Activated CD4-positive, alpha-beta T cell treated with anti-CD3 and anti-CD28 coated beads, Interleukin-2, amount 50 U/mL, for 16 hours (primary cell): ENCODE data around the gene GCSAM.

Source experiments
- DNase-seq: peaks from one replicate; pipeline ENCODE4 v3.0.0-alpha.2; 2020

The GCSAM gene

DNA sequence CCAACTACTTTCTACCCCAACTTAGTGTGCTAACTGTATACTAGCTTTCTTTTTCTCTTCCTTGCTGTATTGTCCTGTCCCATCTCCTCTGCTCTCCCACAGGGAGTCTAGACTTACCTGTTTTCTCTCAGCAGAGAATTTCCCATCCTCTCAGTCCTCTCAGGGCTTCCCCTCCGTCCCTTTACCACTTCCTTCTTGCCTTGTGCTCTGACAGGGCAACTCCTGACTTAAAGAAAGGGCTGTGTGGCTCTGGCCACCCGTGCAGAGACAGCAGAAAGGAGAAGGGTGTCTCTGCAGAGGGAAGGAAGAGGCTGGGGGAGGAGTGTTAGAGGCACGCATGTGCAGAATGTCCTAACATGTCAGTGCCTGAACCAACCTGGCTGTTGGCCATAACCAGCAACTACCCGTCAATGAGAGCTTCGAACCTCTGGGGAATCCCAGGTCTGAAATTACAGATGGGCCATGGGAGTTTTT is at the start of gene GCSAM:
Gene GCSAM (minus strand): TSS at position 274 of the 474 bp plus-strand sequence. CDS start 128 bp downstream, at position 146.
- DNase-seq: peak; percentile 70

DNA sequence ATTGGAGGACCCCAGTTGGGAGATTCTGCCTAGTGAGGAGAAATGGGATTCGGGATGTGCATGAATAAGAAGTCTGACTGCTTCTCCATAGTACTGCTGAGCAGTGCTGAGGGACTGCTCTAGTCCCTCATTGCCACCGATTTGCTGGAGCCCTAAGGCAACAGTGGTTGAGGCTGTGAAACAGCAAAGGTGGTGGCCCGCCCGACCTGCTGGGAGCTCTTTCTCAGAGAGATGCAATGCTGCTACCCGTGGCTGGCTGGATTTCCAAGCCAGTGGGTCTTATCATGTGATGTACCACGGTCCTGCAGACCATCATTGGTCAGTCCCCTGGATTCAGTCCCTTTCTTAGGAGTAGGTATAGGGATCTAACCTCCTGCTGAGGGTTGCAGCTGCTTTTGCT is 42.6 kb upstream of the GCSAM start:
- no peak for DNase-seq

GRCh38 chr3:112175037-112175436 is 42.0 kb upstream of the GCSAM start:
- no peak for DNase-seq

DNA sequence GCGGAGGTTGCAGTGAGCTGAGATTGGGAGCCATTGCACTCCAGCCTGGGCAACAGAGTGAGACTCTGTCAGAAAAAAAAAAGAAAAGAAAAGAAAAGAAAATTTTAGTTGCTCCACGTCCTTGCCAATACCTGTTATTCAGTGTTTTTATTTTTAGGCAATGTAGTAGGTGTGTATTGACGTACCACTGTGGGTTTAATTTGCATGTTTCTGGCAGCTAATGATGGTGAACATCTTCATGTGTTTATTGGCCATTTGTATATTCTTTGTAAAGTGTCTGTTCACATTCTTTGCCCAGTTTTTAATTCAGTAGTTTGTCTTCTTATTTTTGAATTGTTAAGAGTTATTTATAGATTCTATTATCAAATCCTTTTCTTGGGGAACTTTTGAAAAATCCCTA is 38.1 kb upstream of the GCSAM start:
- no peak for DNase-seq

DNA sequence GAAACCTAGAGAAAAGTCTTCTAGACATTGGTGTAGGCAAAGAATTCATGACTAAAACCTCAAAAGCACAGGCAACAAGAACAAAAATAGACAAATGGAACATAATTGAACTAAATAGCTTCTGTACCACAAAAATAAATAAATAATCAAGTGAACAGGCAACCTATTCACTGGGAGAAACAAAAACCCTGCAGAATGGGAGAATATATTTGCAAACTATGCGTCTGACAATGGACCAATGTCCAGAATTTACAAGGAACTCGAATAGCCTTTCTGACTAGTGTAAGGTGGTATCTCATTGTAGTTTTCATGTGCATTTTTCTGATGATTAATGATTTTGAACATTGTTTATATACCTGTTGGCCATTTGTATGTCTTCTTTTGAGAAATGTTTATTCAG is 37.0 kb upstream of the GCSAM start:
- no peak for DNase-seq

DNA sequence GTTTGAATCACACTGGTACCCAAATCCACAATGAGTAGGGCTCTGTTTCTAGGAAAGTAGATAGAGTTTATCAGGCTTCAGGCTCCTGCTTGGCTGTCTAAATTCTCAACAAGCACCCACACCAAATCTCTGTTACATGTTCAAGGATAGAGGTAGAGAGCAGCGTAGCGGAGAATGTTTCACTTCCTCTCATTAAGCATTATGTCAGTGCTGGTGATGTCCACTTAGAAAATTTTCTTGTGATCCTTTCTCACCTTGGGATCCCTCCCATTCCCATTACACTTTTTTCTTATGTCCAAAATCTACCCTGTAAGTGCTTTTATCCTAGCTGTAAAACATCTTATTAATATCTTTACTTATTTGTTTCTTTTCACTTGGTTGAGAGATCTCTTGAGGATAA is 34.7 kb upstream of the GCSAM start:
- DNase-seq: no peak

DNA sequence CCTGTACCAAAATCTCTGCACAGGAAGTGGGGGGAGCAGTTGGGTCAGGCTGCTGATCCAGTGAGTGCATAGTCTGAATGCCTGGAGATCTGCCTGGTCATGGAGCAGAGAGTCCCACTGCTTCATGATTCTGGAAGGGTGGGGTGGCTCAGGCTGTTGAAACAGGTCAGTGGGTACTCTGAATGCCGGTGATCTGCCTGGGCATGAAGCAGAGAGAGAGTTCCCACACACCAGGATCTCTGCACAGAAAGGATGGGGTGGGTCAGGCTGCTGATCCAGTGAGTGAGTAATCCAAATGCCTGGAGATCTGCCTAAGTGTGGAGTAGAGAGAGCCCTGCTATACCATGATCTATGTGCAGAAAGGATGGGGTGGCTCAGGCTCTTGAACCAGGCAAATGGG is 16.1 kb upstream of the GCSAM start:
- DNase-seq: no peak

DNA sequence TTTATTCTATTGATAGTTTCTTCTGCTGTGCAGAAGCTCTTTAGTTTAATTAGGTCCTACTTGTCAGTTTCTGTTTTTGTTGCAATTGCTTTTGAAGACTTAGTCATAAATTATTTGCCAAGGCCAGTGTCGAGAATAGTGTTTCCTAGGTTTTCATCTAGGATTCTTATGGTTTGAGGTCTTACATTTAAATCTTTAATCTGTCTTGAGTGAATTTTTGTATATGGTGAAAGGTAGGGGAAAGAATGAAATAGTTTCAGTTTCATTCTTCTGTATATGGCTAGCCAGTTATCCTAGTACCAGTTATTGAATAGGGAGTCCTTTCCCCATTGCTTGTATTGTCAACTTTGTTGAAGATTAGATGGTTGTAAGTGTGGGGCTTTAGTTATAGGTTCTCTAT is 10.6 kb upstream of the GCSAM start:
- DNase-seq: no peak

- peak; percentile 57 for DNase-seq
Observed at GRCh38 chr3:112143251-112143650, 10.2 kb upstream of the GCSAM start.

- DNase-seq: no peak
Observed at GRCh38 chr3:112141293-112141692, 8.2 kb upstream of the GCSAM start.

DNA sequence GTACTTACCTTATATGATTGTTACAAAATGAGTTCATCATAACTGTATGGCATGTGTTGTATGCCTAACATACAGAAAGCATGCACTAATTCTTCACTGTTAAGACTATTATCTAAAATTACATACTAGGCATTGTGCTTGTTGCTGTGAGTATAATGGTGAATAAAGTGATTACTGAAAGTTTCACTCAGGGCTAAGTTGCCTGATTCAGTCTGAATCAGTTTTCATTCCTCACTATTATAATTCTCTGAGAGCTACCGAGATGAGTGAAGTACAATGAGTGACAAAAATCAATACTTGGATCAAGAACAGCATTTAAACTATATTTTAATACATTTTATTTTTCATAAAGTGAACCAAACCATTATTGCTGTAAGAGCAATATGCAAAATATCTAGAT is 7.5 kb upstream of the GCSAM start:
- no peak for DNase-seq

DNA sequence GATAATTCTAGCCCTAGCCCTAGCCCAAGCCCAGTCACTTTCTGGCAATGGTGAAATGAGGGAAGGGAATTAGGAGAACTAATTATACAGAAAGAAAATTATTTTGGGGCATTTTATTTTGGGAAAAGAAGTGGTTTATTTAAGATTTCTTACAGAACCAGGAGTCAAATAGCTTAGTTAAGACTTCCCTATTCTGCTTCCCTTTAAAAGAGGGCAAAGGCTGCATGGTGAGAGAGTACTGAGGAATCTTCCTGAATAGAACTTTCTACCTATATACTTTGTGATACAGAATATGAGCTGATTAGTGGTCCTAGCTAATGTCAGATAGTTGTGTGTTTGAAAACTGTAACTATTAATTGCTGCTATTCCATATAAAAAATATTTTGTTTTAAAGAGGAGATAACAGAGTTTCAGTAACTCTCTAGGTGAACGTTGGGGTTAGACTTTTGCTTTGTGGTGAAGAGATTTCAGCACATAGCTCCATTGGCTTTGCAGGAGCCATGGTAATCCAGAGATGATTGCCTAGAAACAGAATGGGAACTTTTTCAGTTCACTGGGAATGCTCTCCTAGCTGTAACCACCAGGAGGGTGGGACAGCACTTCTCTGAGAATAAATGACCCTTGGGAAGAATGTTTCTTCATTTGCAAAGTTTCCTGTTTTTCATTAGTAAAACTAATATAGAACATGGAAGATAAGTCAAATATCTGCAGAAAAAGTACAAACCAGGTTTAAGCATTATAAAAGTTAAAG is 5.3 kb upstream of the GCSAM start:
- DNase-seq: no peak

GRCh38 chr3:112137781-112138180 is 4.7 kb upstream of the GCSAM start:
- no peak for DNase-seq

DNA sequence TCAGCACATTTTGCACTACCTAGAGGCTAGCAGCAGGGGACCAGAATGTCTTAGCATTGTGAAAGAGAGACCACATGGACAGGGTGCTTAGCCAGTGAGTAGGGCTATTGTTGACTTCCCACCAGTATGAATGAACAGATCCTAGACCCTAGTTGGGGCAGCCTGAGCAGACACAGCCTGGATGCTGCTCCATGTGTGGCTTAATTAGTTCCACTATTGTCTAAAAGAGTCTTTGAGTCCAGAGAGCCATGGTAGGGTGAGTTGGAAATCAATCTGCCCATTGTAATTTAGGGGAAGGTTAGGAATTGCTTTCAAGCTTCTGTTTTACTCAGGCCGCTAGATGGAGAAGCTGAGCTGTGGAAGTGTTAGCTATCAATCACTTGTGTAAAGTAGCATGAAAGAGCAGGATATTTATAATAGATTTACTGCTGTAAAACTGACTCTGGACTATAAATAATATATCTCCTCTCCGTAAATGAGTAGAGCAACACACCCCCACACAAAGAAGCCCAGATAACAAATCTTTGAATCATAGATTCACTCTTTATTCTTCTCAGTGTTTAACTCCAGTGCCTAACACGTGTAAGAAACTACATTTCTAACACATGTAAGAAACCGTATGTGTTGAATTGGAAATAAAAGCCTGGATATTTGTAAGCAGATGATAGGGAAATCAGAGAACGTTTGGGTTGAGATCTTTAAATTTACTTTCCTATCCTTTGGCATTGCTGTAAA is 4.1 kb upstream of the GCSAM start:
- DNase-seq: peak; percentile 49

- DNase-seq: no peak
Observed at GRCh38 chr3:112136046-112136445, 3.0 kb upstream of the GCSAM start.

GRCh38 chr3:112134335-112135124 is 1.5 kb upstream of the GCSAM start:
- DNase-seq: no peak

- DNase-seq: no peak
Observed at GRCh38 chr3:112133626-112134334, 732 bp upstream of the GCSAM start.

DNA sequence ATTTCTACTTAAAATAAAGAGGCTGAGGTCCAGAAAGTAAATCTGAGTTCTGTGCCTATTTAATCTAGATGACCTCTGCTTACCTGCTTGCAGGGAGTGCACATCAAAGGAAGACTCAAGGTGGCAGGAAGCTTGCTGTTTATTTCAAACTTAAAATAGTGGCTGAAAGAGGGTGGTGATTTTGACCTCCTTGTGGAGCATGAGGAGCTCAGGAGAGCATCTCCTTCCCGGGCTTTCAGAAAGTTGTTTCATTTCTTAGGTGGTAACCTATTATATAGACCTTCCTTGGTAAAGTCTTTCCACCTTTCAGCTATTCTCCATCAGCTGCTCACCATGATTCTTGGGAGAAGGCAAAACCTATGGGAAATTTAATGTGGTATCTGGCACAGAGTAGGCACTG is 494 bp downstream of the GCSAM start:
- DNase-seq: no peak

- no peak for DNase-seq
Observed at GRCh38 chr3:112132088-112132487, 960 bp downstream of the GCSAM start.

GRCh38 chr3:112131111-112131510 is 1.9 kb downstream of the GCSAM start:
- no peak for DNase-seq

- no peak for DNase-seq
Observed at GRCh38 chr3:112130638-112130993, 2.4 kb downstream of the GCSAM start.

DNA sequence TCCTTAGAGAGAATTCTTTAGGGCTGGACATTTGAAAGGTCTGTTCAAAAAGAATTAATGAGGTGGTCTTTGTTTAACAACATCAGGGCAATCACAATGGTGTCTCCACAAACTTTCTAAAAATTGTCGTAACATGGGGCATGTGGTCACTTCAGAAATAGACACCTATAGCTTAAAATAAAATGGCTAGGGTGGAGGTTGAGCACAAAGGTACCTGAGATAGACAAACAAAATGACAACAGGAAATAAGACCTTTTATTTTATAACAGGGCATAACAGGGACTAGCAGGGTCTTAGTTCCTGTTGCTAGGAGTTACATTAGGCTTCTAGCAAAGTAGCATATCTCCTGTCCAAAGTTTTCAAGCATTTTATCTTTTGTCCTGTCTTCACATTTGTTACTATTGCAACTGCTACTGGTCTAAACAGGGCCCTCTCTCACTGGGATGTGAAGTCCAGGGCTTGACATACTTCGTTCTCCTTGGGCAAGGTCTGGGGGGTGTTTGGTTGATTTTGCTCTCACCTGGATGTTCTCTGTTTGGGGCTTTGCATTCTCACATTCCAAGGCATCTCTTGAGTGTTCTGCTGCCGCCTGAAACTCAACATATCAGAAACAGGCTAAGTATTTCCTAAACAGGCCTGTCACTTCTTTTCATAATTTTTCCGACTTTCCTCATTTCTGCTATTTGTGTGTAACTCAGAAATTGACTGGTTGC is 3.0 kb downstream of the GCSAM start:
- no peak for DNase-seq
